Stimulated activated CD8-positive, alpha-beta memory T cell treated with anti-CD3 and anti-CD28 coated beads, Interleukin-4, amount 100 ng/mL, for 24 hours (primary cell): ENCODE data around the gene KIAA0319L.
"Not testable (repeated sequence)": the region's sequence is repeated elsewhere in the genome, so short reads cannot be mapped to it uniquely, and the experiment has no call there.

Source experiments
- DNase-seq: peaks from one replicate; pipeline ENCODE4 v3.0.0-alpha.2; 2020; ENCODE audit warnings: low read depth

The KIAA0319L gene

GRCh38 chr1:35557118-35557610, at the start of gene KIAA0319L:
KIAA0319L (minus strand) TSS chr1:35557403; CDS start chr1:35554491, 2,912 bp downstream.
- no peak for DNase-seq

- no peak for DNase-seq
These were observed 48.6 kb upstream of the KIAA0319L start for GRCh38 chr1:35605867-35606182.

GRCh38 chr1:35605071-35605866, 48.1 kb upstream of the KIAA0319L start:
- no peak for DNase-seq

GRCh38 chr1:35603941-35604340, 46.7 kb upstream of the KIAA0319L start:
- DNase-seq, result no peak

GRCh38 chr1:35603468-35603867, 46.3 kb upstream of the KIAA0319L start:
- DNase-seq, result no peak

- no peak for DNase-seq
These were observed 43.4 kb upstream of the KIAA0319L start for GRCh38 chr1:35600593-35600992.

- DNase-seq, result no peak
These were observed 42.2 kb upstream of the KIAA0319L start for GRCh38 chr1:35599411-35599810.

- no peak for DNase-seq
These were observed 41.7 kb upstream of the KIAA0319L start for GRCh38 chr1:35598895-35599294.

- DNase-seq, result no peak
These were observed 40.7 kb upstream of the KIAA0319L start for GRCh38 chr1:35597870-35598269.

GRCh38 chr1:35595684-35596083, 38.5 kb upstream of the KIAA0319L start:
- no peak for DNase-seq

- DNase-seq, result no peak
These were observed 37.0 kb upstream of the KIAA0319L start for GRCh38 chr1:35594005-35594760.

- DNase-seq, result no peak
These were observed 36.0 kb upstream of the KIAA0319L start for GRCh38 chr1:35592991-35593769.

- DNase-seq, result no peak
These were observed 34.0 kb upstream of the KIAA0319L start for GRCh38 chr1:35591211-35591610.

- no peak for DNase-seq
These were observed 33.4 kb upstream of the KIAA0319L start for GRCh38 chr1:35590476-35591040.

- DNase-seq, result no peak
These were observed 32.6 kb upstream of the KIAA0319L start for GRCh38 chr1:35589516-35590427.

- no peak for DNase-seq
These were observed 31.2 kb upstream of the KIAA0319L start for GRCh38 chr1:35588197-35588910.

- DNase-seq, result no peak
These were observed 30.5 kb upstream of the KIAA0319L start for GRCh38 chr1:35587736-35588135.

GRCh38 chr1:35586808-35587207, 29.6 kb upstream of the KIAA0319L start:
- no peak for DNase-seq

GRCh38 chr1:35585805-35586204, 28.6 kb upstream of the KIAA0319L start:
- DNase-seq, result not testable (repeated sequence)

- no peak for DNase-seq
These were observed 28.1 kb upstream of the KIAA0319L start for GRCh38 chr1:35585281-35585680.
